ENCODE measurements around the gene SLC35F4.

DNA sequence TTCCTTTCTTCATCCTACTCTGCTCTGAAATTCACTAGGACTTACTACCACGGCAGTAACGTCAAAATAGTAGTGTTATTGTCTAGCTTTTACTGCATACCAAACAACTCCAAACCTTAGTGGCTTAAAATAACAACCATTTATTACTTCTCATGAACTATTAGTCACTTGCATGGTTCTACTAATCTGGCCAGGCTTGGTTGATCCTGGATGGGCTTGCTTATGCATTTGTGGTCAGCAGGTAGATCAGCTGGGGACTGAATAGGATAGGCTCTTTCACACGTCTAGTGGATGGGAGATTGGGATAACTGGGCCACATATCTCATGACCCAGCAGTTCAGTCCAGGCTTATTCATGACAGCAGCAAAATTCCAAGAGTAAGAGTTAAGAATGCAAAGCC is 9.4 kb upstream of the SLC35F4 start:
- TF ChIP-seq, protein P1, sequence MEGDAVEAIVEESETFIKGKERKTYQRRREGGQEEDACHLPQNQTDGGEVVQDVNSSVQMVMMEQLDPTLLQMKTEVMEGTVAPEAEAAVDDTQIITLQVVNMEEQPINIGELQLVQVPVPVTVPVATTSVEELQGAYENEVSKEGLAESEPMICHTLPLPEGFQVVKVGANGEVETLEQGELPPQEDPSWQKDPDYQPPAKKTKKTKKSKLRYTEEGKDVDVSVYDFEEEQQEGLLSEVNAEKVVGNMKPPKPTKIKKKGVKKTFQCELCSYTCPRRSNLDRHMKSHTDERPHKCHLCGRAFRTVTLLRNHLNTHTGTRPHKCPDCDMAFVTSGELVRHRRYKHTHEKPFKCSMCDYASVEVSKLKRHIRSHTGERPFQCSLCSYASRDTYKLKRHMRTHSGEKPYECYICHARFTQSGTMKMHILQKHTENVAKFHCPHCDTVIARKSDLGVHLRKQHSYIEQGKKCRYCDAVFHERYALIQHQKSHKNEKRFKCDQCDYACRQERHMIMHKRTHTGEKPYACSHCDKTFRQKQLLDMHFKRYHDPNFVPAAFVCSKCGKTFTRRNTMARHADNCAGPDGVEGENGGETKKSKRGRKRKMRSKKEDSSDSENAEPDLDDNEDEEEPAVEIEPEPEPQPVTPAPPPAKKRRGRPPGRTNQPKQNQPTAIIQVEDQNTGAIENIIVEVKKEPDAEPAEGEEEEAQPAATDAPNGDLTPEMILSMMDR (IDR thresholded peaks at IDR 0.05 in 4 of 5, conservative IDR thresholded peaks at IDR 0.05 in 1 of 5) = no peak
- TF ChIP-seq POLR2A (IDR thresholded peaks at IDR 0.05) = no peak
